IMR-90 (cell line): ENCODE measurements around the gene DOCK6. TPM values are rescaled to one million over a fixed set of nuclear protein-coding genes. Genes with fewer than 3 reads are reported as not detected.

Experiments used
- ATAC-seq: fragments of 200-7000 bp; cut with Tn5 transposase; 2 replicates; pipeline ENCODE4 v1.9.1; 2020; ENCODE audit warnings: low read depth, mild to moderate bottlenecking, moderate library complexity
- BruUV-seq: library from RNA; stranded (reverse); fragments of 400-500 nt; replicated peaks from 2 replicates; lab custom pipeline; 2021; lab: Mats Ljungman, UMichigan
- CTCF ChIA-PET: fragments of 300-600 bp; formaldehyde crosslinking; extraction: SDS; loops from one replicate; lab custom pipeline; 2021; ENCODE audit warnings: antibody characterized with exemption; lab: Yijun Ruan, JAX
- POLR2A ChIA-PET: fragments of 300-600 bp; sonication (Branson Sonifier 250); formaldehyde crosslinking; loops from one replicate; lab custom pipeline; 2022; ENCODE audit warnings: antibody characterized with exemption; ENCODE audit not compliant: unreplicated experiment; lab: Charles Lee
- DNase-seq: peaks from one replicate; pipeline ENCODE4 v3.0.0; 2013
- H2AFZ ChIP-seq: replicated peaks from 2 replicates; pipeline ENCODE3; 2013; ENCODE audit warnings: low read length, mild to moderate bottlenecking; ENCODE audit not compliant: poor library complexity
- H2AK5ac ChIP-seq: 2 replicates; pipeline ENCODE4 v1.6.1; 2013; ENCODE audit warnings: low read depth, low read length, inconsistent platforms
- H2AK9ac ChIP-seq: replicated peaks from 2 replicates; pipeline ENCODE3; 2013; ENCODE audit warnings: mild to moderate bottlenecking, low read depth, low read length, moderate library complexity; ENCODE audit not compliant: poor library complexity
- H2BK120ac ChIP-seq: 2 replicates; pipeline ENCODE4 v1.6.1; 2013; ENCODE audit warnings: low read depth, low read length, inconsistent platforms
- H2BK15ac ChIP-seq: 3 replicates; pipeline ENCODE4 v1.6.1; 2013; ENCODE audit warnings: low read depth, low read length, inconsistent platforms
- H2BK20ac ChIP-seq: 2 replicates; pipeline ENCODE4 v1.6.1; 2013; ENCODE audit warnings: low read depth, mild to moderate bottlenecking, inconsistent platforms, low read length, moderate library complexity
- H2BK5ac ChIP-seq: 2 replicates; pipeline ENCODE4 v1.6.1; 2013; ENCODE audit warnings: mild to moderate bottlenecking, low read depth, low read length, inconsistent platforms; ENCODE audit not compliant: poor library complexity, severe bottlenecking
- H3K14ac ChIP-seq: replicated peaks from 2 replicates; pipeline ENCODE4 v1.6.1; 2013; ENCODE audit warnings: low read depth, low read length, inconsistent platforms
- H3K18ac ChIP-seq: 2 replicates; pipeline ENCODE4 v1.6.1; 2013; ENCODE audit warnings: low read depth, low read length, control low read depth
- H3K23ac ChIP-seq: 2 replicates; pipeline ENCODE4 v1.6.1; 2013; ENCODE audit warnings: low read depth, low read length, inconsistent platforms
- H3K27ac ChIP-seq: 2 replicates; pipeline ENCODE4 v1.5.1; 2013; ENCODE audit warnings: mild to moderate bottlenecking, control low read depth, low read length; ENCODE audit not compliant: insufficient read depth
- H3K27me3 ChIP-seq: 2 replicates; pipeline ENCODE4 v1.6.1; 2013; ENCODE audit warnings: low read length; ENCODE audit not compliant: control insufficient read depth, insufficient read depth
- H3K36me3 ChIP-seq: 2 replicates; pipeline ENCODE4 v1.6.1; 2013; ENCODE audit warnings: low read length, mixed read lengths; ENCODE audit not compliant: control insufficient read depth, insufficient read depth
- H3K4ac ChIP-seq: 2 replicates; pipeline ENCODE4 v1.6.1; 2013; ENCODE audit warnings: low read depth, low read length, inconsistent platforms
- H3K4me1 ChIP-seq: 2 replicates; pipeline ENCODE4 v1.6.1; 2013; ENCODE audit warnings: low read length, mixed read lengths; ENCODE audit not compliant: control insufficient read depth, insufficient read depth
- H3K4me2 ChIP-seq: 2 replicates; pipeline ENCODE4 v1.6.1; 2013; ENCODE audit warnings: low read depth, mild to moderate bottlenecking, control low read depth, low read length, moderate library complexity
- H3K4me3 ChIP-seq: 2 replicates; pipeline ENCODE4 v1.5.1; 2013; ENCODE audit warnings: low read depth, mild to moderate bottlenecking, control low read depth, low read length, moderate library complexity; ENCODE audit not compliant: insufficient read depth
- H3K56ac ChIP-seq: 2 replicates; pipeline ENCODE4 v1.6.1; 2013; ENCODE audit warnings: low read length, inconsistent platforms; ENCODE audit not compliant: insufficient read depth; ENCODE audit errors: extremely low read depth
- H3K79me1 ChIP-seq, 2 experiments: 2 replicates each; pipeline ENCODE4 v1.6.1; 2013; ENCODE audit warnings: low read length in 2 of 2, inconsistent platforms in 1 of 2, low read depth in 1 of 2
- H3K9ac ChIP-seq: 2 replicates; pipeline ENCODE4 v1.6.1; 2013; ENCODE audit warnings: low read depth, low read length, control low read depth
- H3K9me1 ChIP-seq: 2 replicates; pipeline ENCODE4 v1.6.1; 2013; ENCODE audit warnings: low read length, inconsistent platforms; ENCODE audit not compliant: insufficient read depth
- H3K9me3 ChIP-seq: 2 replicates; pipeline ENCODE4 v1.6.1; 2013; ENCODE audit warnings: low read length; ENCODE audit not compliant: control insufficient read depth, insufficient read depth
- H4K20me1 ChIP-seq: 2 replicates; pipeline ENCODE4 v1.6.1; 2013; ENCODE audit warnings: low read length, inconsistent platforms; ENCODE audit not compliant: insufficient read depth
- H4K5ac ChIP-seq: 2 replicates; pipeline ENCODE4 v1.6.1; 2013; ENCODE audit warnings: mild to moderate bottlenecking, low read depth, low read length, control low read depth
- H4K8ac ChIP-seq, 2 experiments: 2 replicates each; pipeline ENCODE4 v1.6.1; 2013; ENCODE audit warnings: low read depth in 2 of 2, low read length in 2 of 2, control low read depth in 1 of 2, inconsistent platforms in 1 of 2
- H4K91ac ChIP-seq: 2 replicates; pipeline ENCODE4 v1.6.1; 2013; ENCODE audit warnings: low read depth, low read length, inconsistent platforms; ENCODE audit not compliant: insufficient read depth
- BHLHE40 ChIP-seq: fragments of 150-350 bp; IDR thresholded peaks from 2 replicates; pipeline ENCODE4 v1.6.1; 2016; ENCODE audit warnings: mild to moderate bottlenecking, low read depth, low read length
- POLR2A ChIP-seq: IDR thresholded peaks from 2 replicates; pipeline ENCODE4 v1.6.1; 2012; ENCODE audit warnings: mild to moderate bottlenecking, low read depth, low read length
- WGBS, 2 experiments: methylation state at CpG; one replicate each; pipeline versions ENCODE4 v1.1.5 to v1.1.7; 2013; ENCODE audit warnings: missing lambda C conversion rate in 2 of 2; ENCODE audit not compliant: insufficient read length in 1 of 2; ENCODE audit errors: extremely low coverage in 2 of 2; 5-methylcytosine and 5-hydroxymethylcytosine counted together
- dilution Hi-C: fragments of 300-500 bp; cut with HindIII; formaldehyde crosslinking; loops from one replicate; pipeline ENCODE4 v1.14.3; 2018; ENCODE audit warnings: low sequenced_read_pairs; ENCODE audit not compliant: unreplicated experiment
- in situ Hi-C: fragments of 300-500 bp; cut with MboI; formaldehyde crosslinking; loops from 3 replicates; pipeline ENCODE4 v1.14.3; 2019; ENCODE audit warnings: low sequenced_read_pairs, inconsistent platforms, mixed read lengths
- intact Hi-C: fragments of 100-400 bp; cut with micrococcal nuclease; formaldehyde crosslinking; loops from 2 replicates; pipeline ENCODE4 v1.10.0; 2022
- polyA plus RNA-seq, 3 experiments: library from polyadenylated mRNA; depleted of rRNA; stranded (reverse); fragments of >200 nt; gene quantifications; 2 replicates each; pipeline ENCODE4 v1.2.3, GENCODE V29; 2012; ENCODE audit warnings: low replicate concordance in 1 of 3
- total RNA-seq: library from RNA; depleted of rRNA; stranded (reverse); fragments of >200 nt; gene quantifications from 2 replicates; pipeline ENCODE4 v1.2.3, GENCODE V29; 2012

DOCK6 gene
- total and polyA plus RNA-seq, 2 of the 4 experiments (the other 2 are of a cell fraction) = 5.0 to 18.4 TPM

GRCh38 chr19:11225815-11226214, 36.5 kb downstream of the DOCK6 start:
- no peak overlapping the region for H3K9ac ChIP-seq
- H3K4ac ChIP-seq = no peak overlapping the region
- no CpG with 5 or more reads among the region's 3 CpGs for WGBS, 2 experiments
- no peaks in the 10 kb centered on the region for H3K4me1 ChIP-seq
- intact Hi-C loops (no loop called here), in situ Hi-C loops (no loop called here), dilution Hi-C loops (no loop called here)
- H3K18ac ChIP-seq = no peak overlapping the region
- CTCF ChIA-PET = no interaction called here
- no peak overlapping the region for H3K27ac ChIP-seq
- no peak overlapping the region for H4K8ac ChIP-seq
- no peak overlapping the region for H3K4me2 ChIP-seq
- H4K5ac ChIP-seq = no peak overlapping the region
- H2AK9ac ChIP-seq = no peak overlapping the region
- DNase-seq (no peak), ATAC-seq (no peak)
- no TSS peak for BruUV-seq
- no peak overlapping the region for H3K56ac ChIP-seq
- no peaks in the 10 kb centered on the region for H4K20me1 ChIP-seq
- H3K9me1 ChIP-seq = peaks cover 6% of the 10 kb centered on the region; the same call in 1 of the 2 replicates
- no peak overlapping the region for H2AFZ ChIP-seq
- no peak overlapping the region for H2BK5ac ChIP-seq
- no peak overlapping the region for H2AK5ac ChIP-seq
- H2BK15ac ChIP-seq = no peak overlapping the region
- no peak overlapping the region for H2BK120ac ChIP-seq
- no peak overlapping the region for H3K14ac ChIP-seq
- POLR2A ChIA-PET = interaction anchor here (0.7 kb wide), 1 partner anchor 303 kb away, joined by 13 read pairs; the partner anchor contains the start of gene ECSIT
- no peak overlapping the region for H4K91ac ChIP-seq
- H3K79me1 ChIP-seq = no peaks in the 10 kb centered on the region
- peaks cover 11% of the 10 kb centered on the region for H3K9me3 ChIP-seq
- H2BK20ac ChIP-seq = no peak overlapping the region
- H3K23ac ChIP-seq = no peak overlapping the region
- TF ChIP-seq BHLHE40 (no peak), POLR2A (no peak)
- peaks cover 33% of the 10 kb centered on the region for H3K36me3 ChIP-seq
- no peaks in the 10 kb centered on the region for H3K27me3 ChIP-seq
- H3K4me3 ChIP-seq = no peak overlapping the region
